GM21528 (cell line): ENCODE data around the gene ZFAND5.

Experiments
- ATAC-seq: cut with Tn5 transposase; IDR thresholded peaks from one replicate; pipeline ENCODE4 v1.9.1; 2021; ENCODE audit warnings: mild to moderate bottlenecking, moderate library complexity; ENCODE audit not compliant: unreplicated experiment, low FRiP score

The ZFAND5 gene

DNA sequence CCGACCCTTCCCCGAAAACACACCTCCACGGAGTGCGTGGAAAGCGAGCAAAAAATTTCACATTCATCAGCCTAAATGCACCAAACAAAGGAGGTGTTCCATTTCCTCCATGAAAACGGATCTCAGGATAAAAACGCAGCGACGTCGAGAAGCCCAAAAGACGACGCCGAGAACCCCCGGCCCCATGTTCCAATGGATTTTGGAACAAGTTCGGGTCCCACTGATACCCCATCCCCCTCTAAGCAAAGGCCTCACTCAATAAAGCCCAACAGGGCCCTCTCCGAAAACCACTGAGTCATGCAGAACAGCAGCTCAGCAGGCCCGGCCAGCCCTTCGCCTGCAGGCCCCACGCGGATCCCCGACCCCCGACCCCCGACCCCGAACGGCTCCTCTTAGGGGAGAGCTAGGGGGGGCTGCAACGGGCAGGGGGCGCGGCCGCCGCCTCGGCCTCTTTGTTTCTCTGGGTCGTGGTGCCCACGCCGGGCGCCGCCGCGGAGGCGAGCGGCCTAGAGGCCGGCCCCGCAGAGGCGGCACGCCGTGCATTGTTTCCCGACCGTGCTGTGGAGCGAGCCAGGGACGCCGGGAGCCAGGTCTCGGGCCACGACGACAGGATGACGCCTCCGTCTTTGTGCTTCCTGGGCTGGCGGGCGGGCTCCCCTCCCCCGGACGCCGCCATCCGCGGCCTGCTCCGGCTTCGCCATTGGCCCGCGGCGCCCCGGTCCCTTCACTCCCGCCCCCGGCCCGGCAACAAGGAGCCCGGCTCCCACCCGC, 915 bp downstream of the ZFAND5 start:
- ATAC-seq, result peak; percentile 45

DNA sequence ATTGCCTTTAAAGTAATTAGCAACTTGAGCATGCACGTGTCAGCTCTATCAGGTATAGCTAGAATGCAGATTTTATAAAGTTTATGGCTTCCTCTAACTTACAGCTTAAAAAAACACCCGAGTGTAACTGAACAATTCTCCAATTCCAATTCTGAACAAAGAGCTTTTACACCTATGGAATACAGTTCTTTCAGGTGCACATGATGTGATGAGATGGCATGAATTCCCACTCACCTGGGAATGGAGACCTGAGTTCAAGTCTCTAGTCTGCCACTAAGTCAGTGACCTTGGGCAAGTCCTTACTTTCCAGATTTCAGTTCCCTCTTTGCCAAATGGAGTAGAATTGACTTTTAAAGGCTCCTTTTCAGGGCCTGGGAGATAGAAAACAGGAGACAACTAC, 1.8 kb downstream of the ZFAND5 start:
- no peak for ATAC-seq

DNA sequence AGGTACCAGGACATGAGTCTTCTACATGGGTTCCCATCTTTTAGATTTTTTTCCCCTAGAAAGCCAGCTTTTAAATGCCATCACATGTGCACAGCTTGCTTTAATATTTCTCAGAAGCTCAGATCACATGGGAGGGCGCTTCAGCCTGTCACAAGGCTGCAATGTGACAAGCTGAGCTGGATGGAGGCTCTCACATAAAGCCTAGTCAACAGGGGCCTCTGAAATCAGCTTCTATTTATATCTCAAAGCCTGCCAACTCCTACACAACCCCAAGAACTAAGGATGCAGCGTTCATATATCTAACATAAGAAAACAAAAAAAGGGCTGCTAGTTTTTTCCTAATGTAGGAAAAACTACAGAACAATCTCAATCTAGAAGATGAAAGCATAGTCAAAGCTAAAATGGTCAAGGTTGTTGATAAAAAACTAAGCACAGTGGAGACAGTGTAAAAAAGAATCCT, 2.3 kb downstream of the ZFAND5 start:
- ATAC-seq, result peak; percentile 23

DNA sequence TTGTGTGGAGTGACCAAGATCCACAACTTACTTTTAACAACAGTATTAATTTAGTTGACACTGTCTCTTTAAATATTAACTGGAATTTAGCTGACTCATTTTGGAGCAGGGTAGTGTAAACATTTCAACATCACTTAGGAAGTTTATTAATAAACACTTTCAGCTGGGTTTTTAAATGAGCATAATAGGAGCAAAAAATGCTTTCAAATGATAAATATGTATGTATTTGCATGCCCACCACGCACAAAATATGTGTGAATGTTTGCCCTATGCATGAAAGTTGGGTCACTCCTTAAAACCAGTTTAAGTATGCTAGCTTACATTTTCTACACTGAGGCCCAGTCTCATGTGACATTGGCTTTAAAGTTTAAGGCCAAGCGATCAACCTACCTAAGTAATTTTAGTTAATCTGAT, 2.9 kb downstream of the ZFAND5 start:
- ATAC-seq, result no peak

DNA sequence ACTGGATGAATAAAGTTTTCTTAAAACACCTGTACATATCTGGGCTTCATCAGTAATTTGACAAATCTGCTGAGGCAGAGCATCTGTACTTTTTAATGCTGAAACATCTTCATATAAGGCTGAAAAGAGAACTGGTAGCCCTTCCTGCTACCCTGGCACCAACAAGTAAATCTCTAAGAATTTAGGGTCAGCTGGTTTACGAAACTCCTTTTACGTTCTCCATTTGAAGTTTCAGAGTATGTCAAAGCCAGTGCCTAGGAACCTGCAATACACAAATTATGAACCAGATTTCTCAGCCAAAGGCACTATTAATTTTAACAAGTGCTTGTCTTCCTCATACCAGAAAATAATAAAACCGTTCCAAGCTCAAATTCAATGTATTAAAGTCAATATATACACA, 3.8 kb downstream of the ZFAND5 start:
- ATAC-seq, result no peak

DNA sequence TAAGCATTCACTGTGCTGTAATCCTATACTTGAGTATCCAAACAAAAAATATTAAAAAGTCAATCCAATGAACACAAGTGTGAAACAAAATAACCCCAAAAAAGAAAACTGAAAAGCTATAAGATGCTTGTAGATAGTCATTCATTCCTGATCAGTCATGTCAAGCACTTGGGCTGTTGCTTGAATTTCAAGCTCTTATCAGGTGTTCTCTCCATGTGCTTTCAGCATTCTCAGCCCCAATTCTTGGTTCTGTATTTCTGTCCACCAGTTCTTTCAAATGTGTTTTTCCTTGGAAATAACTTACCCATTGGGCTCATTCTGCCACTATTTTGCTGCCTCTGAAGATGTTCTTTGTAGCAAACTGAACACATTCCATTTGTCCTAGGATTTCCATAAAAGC, 4.7 kb downstream of the ZFAND5 start:
- no peak for ATAC-seq

DNA sequence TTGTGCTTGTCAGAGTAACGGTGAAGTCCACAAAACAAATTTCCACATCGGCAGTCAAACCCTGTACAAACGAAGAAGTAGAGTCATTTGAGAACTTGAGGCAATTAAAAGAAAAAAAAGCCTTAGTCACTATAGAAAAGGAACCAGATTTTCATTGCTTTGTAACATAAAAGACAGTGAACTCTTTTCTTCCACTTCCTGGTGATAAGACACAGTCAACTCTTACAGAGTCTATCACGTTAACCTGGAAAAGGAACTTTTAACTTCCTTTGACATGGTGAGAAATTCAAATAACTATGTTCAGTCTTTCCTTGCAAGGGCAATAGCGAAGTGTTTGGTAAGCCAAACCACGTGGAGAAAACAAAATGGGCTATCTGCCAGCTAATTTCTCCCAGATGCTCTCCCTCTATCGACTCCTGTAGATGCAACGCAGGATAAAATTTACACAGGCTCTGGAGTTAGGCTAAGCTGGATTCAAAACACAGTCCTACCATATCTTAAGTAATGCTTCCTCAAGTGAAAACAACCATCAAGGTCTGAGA, 8.9 kb downstream of the ZFAND5 start:
- no peak for ATAC-seq

DNA sequence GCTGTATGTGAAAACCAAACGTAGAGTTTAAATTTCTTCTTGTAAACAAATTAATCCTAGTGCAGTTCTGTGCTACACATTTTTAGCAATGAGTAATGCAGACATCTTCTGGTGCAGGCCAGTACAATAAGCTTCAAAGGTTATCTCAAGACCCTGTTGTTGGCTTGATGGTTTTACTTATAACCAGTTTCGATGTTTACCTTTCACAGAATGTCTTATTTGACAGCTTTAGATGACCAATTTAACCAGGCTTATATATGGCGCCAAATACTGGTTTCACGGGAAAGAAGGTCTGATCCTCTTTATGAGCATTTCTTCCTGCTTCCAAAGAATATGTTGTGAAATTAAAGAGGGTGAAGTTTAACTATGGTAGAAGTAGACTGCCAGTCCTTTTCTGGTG, 9.9 kb downstream of the ZFAND5 start:
- ATAC-seq, result no peak

DNA sequence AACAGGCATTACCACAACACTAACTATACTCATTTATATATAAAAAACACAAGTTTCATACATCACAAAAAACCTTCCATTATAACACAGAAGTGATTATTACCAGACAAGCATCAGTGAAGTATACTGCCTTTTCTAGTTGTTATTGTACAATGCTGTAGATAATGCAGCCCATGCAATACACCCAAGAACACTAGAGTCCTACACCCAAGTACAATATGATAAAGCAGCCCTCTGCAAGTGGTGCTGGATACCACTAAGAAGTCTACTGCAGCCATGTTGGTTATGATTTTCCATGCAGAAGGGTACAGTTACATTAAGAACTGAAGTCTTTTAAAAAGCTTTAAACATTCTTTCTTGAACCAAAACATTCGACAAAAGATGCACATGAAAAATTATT, 10.3 kb downstream of the ZFAND5 start:
- ATAC-seq, result no peak

DNA sequence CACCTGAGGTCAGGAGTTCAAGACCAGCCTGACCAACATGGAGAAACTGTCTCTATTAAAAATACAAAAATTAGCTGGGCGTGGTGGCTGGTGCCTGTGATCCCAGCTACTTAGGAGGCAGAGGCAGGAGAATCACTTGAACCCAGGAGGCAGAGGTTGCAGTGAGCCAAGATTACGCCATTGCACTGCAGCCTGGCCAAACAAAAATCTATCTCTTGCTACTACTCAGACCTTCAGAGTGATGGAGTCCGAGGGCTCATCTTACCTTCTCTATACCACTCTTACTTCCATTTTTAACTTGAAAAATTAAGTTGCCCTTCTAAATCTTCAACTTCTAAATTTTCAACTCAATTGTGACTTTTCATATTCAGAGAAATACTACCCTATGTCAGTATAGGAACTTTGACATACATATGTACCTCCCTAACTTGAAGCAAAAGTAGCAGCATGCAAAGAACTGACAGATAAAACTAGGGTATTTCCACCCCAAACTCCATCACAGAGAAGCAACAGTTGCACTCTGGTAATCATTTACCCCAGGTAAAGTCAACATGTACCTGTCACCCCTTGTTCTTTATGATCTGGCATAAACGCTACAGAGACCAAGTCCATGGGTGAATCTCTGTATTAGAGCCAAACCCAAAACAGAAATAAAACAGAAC, 11.4 kb downstream of the ZFAND5 start:
- no peak for ATAC-seq

DNA sequence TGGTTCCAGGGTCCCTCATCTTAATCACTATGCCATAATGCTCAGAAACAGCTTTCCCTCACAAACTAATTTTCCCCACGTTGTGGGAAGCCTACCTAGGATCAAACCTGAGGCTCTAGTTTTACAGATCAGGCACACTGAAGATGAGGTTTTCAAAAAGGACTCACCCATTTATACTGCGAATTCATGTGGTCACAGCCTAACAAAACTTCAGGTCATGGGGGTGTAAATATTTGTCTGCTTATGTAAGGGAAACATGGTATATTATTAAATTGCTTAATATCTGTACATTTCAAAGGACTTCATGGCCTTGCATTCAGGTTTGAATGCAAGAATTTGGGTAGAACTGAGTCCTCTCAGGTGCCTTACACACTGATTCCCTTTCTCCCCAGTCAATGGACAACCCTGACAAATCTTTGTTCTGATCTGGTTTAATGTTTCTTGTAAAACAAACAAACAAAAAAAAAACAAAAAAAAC, 12.1 kb downstream of the ZFAND5 start:
- ATAC-seq, result no peak

DNA sequence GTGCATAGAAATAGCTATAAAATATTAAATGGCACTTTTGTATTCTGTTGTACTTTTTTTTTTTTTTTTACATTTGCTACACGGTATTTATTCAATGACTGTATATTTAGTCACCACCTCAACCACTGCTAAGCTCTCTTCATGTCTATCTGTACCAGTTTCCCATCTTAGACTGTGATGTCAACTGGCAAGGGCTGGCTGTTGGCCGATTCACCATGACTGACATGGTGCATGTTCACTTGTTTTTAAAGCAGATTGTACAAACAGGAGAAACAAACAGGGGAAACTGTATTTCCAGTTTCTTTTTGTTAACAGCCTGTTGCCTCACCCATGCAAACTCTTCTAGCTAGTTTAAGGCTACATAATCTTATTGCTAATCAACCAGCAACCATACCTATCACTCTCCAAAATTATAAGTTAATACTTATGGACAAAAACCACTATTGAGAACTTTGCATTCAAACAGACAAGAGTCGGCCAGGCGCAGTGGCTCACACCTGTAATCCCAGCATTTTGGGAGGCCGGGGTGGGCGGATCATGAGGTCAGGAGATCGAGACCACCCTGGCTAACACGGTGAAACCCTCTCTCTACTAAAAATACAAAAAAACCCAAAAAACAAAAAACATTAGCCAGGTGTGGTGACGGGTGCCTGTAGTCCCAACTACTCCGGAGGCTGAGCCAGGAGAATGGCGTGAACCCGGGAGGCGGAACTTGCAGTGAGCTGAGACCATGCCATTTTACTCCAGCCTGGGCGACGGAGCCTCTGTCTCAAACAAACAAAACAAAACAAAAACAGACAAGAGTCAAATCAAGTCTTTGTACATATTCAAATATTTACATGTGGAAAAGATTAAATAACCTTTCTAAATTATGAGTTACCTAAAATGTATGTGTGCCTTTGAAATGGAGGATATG, 13.2 kb downstream of the ZFAND5 start:
- ATAC-seq, result no peak

DNA sequence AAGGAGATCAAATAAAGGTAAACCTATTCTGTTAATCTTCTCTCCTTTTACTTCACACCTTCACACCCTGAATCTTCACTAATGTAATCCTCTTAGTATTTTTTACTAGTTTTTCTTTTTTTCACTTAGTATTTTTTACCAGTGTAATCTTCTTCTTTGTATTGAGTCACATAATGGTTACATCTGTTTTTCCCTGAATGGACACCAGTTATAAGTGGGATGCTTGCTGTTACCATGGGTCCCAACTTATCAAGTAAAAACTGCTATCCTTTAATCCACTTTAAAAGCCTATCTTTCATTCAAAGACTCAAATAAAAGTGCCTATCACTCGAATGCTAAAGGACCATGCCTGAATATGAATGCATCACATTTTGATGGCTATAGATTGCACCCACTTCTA, 15.1 kb downstream of the ZFAND5 start:
- no peak for ATAC-seq

DNA sequence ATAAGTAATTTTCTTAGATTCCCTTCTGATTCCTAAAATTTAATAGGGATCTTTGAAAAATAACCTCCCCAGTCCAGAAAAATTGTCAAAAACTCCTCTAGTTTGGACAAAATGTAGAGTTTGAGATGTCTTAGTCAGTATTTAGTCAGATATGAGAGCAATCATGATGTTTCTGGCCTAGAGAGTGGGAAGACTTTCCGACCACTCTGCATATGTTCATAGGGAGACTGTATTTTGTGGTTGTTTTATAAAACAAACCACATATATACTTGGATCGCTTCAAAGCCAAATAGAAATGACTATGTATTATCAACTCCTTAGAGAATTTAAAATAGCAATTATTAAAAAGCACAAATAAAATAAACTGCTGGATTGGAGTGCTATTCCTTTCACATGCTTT, 15.8 kb downstream of the ZFAND5 start:
- no peak for ATAC-seq

DNA sequence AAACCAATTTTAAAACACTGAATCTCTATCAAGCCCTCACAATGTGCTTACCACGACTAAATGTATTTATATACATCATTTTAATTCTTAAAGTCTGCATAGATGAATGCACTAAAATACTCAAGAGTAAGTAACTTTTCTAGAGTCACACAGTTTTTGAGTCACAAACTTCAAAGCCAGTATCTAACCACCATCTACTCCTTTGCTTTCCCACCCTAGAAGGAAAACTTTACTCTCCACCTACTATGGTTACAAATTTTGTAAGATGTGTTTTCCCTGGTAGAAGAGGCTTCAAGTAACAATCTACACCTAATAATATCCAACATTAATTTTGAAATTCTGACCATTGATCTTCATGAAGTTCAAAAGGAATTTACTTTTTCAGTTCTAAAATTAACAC, 18.7 kb downstream of the ZFAND5 start:
- ATAC-seq, result no peak

DNA sequence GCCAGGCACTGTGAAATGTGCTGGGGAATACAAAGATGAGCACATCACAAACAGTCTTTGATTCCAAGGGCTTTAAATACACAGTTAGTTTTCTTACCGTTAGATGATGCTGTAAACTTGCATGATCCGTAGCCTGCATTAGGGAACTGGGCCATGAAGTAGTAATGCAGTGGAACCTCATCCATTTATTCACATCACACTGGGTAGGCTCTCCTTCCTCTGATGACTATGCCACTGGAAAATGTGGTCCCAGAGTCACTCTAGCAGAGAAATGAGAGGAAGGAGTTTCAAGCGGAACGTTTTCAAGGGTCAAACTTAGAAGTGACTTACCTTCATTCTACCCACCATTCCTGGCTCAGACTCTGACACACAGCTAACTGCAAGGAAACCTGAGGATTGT, 26.4 kb downstream of the ZFAND5 start:
- no peak for ATAC-seq

DNA sequence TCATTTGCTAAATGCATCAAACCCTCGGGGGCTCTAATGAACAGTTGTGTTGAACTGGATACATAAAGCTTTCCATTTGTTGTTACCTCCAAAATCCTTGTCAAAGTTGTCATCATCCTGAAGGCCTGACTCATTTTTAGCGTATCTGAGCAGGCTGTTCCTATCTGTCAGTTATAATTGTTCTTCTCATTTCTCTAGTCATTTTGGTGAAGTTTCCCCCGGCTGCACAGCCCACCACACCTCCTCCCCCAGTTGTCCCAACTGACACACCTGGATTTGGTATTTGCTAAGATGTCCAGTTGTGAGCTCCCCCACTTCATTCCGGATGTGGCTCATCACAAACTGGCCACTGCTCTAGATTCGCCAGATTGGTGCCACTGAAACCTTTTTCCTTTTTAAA, 27.7 kb downstream of the ZFAND5 start:
- no peak for ATAC-seq

DNA sequence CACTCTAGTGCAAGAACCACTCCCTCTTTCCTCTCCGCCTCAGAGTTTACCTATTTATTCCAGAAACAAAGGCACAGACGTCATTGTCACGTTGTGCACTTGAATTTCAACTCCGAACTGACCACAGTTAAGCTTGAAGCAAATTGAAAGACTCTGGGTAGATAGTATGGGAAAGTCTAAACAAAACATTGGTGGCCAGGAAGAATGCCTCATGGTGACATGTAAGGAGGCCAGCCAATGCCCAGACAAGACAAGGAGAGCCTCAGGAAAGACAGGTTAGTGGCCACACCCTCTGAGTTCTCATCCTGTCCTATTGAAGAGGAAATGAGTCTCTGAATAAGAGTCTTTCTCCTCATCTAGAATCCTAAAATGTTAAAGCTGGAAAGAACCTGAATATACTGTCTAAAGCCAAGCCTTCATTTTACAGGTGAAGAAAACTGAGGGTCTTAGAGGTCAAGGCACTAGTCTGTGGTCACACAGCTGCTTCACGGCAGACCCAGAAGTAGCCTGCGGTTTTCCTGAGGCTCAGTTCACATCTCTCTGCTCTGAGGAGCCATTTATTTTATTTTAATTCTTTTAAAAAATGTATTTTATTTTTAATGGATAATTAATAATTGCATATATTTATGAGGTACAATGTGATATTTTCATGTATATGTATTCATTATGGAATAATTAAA, 30.2 kb downstream of the ZFAND5 start:
- ATAC-seq, result no peak

DNA sequence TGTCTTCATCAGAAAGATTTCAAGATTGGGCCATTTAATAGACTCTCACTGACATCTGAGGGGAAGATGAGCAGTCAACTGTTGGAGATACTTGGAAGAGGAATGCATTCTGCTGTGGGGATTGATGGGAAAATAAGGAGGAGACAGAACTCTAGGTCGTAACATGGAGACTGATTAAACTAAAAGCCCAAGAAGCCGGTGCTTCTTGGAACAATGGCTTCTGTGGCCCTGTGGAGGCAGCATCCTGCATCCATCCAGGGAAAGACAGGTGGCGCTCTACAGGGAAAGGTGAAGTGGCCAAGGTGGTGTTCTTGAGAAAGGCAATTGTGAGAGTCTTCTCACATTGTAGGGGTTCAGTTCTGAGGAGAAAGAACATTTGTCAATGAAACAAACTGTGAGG, 31.3 kb downstream of the ZFAND5 start:
- no peak for ATAC-seq

DNA sequence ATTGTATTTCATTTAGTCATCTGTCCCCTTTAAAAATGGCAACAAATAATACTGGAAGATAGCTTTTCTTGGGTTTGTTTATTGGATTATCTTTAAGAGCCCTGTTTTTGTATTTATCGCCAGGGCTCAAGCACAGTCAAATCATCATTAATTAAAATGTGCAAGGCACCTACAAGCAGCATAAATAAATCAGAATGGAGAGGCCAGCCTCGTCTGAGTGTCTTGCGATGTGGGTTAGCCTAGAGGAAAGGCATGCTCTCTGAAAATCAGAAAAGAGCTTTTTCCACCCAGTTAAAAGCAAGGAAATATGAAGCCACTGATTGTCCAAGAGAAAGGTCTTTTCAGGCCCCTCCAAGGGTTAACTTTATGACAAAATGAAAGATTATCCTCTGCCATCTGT, 31.8 kb downstream of the ZFAND5 start:
- ATAC-seq, result no peak
